Osteoblast (primary cell): ENCODE results near the gene FRMD3. TPM values are rescaled to one million over a fixed set of nuclear protein-coding genes. Genes with fewer than 3 reads are reported as not detected.

Experiments
- DNase-seq: peaks from one replicate; pipeline ENCODE4 v3.0.0; 2011; ENCODE audit warnings: low spot score, mixed read lengths; ENCODE audit not compliant: insufficient read length; ENCODE audit errors: missing footprints
- H2AFZ ChIP-seq: 2 replicates; pipeline ENCODE4 v1.6.0; 2011; ENCODE audit warnings: mild to moderate bottlenecking, low read length
- H3K27ac ChIP-seq: 2 replicates; pipeline ENCODE4 v1.5.1; 2011; ENCODE audit warnings: mild to moderate bottlenecking, low read depth, low read length, moderate library complexity
- H3K27me3 ChIP-seq: 2 replicates; pipeline ENCODE4 v1.6.0; 2012; ENCODE audit warnings: mild to moderate bottlenecking, control low read depth, inconsistent platforms, low read length, moderate library complexity; ENCODE audit not compliant: insufficient read depth
- H3K36me3 ChIP-seq: 2 replicates; pipeline ENCODE4 v1.5.1; 2011; ENCODE audit warnings: mild to moderate bottlenecking, low read length, control low read depth, moderate library complexity; ENCODE audit not compliant: insufficient read depth
- H3K4me1 ChIP-seq: 2 replicates; pipeline ENCODE4 v1.5.1; 2011; ENCODE audit warnings: mild to moderate bottlenecking, low read length, control low read depth, moderate library complexity; ENCODE audit not compliant: insufficient read depth
- H3K4me2 ChIP-seq: 2 replicates; pipeline ENCODE4 v1.6.0; 2011; ENCODE audit warnings: mild to moderate bottlenecking, low read length; ENCODE audit not compliant: insufficient read depth
- H3K4me3 ChIP-seq: fragments of 200-600 bp; sonication (generic); 3 replicates; pipeline ENCODE4 v1.5.1; 2012; ENCODE audit warnings: mild to moderate bottlenecking, low read length, inconsistent platforms; ENCODE audit not compliant: insufficient read depth
- H3K79me2 ChIP-seq: 2 replicates; pipeline ENCODE4 v1.6.0; 2012; ENCODE audit warnings: mild to moderate bottlenecking, low read length, control low read depth, inconsistent platforms; ENCODE audit not compliant: insufficient read depth
- H3K9me3 ChIP-seq: 2 replicates; pipeline ENCODE4 v1.5.1; 2011; ENCODE audit warnings: low read depth, low read length, control low read depth
- H4K20me1 ChIP-seq: 2 replicates; pipeline ENCODE4 v1.6.0; 2012; ENCODE audit warnings: mild to moderate bottlenecking, low read length, control low read depth; ENCODE audit not compliant: insufficient read depth
- total RNA-seq: library from RNA; depleted of rRNA; stranded (reverse); fragments of >200 nt; gene quantifications from 2 replicates; pipeline ENCODE4 v1.2.3, GENCODE V29; 2012
- TF ChIP-seq, protein P1 (sequence below): IDR thresholded peaks from 2 replicates; pipeline ENCODE4 v1.5.1; 2011; ENCODE audit warnings: mild to moderate bottlenecking, low read depth, low read length, moderate library complexity; ENCODE audit errors: extremely low read depth

FRMD3 gene
- total RNA-seq, 1 donor, result 0.36 TPM

DNA sequence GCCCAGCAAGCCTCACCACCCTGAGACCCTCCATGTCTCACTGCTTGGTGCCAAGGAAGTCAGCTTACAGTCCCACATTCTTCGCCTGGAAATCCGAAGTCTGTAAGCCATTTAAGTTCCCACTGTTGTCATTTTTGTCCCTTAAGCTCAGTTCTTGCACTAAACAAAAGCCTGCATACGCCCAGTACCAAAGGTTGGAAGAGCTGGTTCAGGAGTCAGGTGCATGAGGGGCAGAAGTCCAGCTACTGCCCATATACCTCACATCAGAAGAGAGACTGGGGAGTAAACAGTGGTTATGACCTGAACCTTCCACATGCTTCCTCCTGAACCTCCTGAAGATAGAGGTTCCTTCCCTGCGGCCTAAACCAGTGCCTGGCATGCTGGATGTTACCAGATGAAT, 146.0 kb downstream of the FRMD3 start:
- Histone ChIP-seq H3K27me3 (no peaks in the 10 kb centered on the region), H2AFZ (no peak overlapping the region), H3K4me1 (no peaks in the 10 kb centered on the region), H3K9me3 (no peaks in the 10 kb centered on the region), H4K20me1 (no peaks in the 10 kb centered on the region), H3K27ac (no peak overlapping the region), H3K36me3 (no peaks in the 10 kb centered on the region), H3K4me2 (no peak overlapping the region), H3K79me2 (no peaks in the 10 kb centered on the region), H3K4me3 (no peak overlapping the region)
- DNase-seq, result no peak
- TF ChIP-seq, protein P1, sequence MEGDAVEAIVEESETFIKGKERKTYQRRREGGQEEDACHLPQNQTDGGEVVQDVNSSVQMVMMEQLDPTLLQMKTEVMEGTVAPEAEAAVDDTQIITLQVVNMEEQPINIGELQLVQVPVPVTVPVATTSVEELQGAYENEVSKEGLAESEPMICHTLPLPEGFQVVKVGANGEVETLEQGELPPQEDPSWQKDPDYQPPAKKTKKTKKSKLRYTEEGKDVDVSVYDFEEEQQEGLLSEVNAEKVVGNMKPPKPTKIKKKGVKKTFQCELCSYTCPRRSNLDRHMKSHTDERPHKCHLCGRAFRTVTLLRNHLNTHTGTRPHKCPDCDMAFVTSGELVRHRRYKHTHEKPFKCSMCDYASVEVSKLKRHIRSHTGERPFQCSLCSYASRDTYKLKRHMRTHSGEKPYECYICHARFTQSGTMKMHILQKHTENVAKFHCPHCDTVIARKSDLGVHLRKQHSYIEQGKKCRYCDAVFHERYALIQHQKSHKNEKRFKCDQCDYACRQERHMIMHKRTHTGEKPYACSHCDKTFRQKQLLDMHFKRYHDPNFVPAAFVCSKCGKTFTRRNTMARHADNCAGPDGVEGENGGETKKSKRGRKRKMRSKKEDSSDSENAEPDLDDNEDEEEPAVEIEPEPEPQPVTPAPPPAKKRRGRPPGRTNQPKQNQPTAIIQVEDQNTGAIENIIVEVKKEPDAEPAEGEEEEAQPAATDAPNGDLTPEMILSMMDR, result no peak

DNA sequence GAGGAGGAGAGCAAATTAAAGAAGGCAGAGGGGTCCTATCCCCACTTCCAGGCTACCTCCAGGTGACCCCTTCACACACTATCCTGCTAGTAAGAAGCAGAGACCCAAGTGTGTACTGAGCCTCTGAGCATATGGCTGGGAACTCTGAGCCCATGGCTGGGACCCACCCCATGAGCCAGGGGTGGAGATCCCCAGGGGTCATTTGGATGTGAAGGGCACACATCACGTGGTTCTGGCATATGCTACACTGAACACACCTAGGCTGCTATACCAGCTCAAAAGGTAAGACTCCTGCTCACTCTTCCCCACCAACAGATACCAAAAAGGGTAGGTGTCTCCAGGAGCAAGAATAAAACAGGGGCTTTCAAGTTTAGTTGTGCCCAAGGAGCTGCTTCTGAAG, 149.9 kb downstream of the FRMD3 start:
- Histone ChIP-seq H4K20me1 (no peaks in the 10 kb centered on the region), H3K27me3 (no peaks in the 10 kb centered on the region), H3K9me3 (no peaks in the 10 kb centered on the region), H2AFZ (no peak overlapping the region), H3K27ac (no peak overlapping the region), H3K36me3 (no peaks in the 10 kb centered on the region), H3K4me1 (no peaks in the 10 kb centered on the region), H3K79me2 (no peaks in the 10 kb centered on the region), H3K4me3 (no peak overlapping the region), H3K4me2 (no peak overlapping the region)
- no peak for DNase-seq
- TF ChIP-seq, protein P1, result no peak

DNA sequence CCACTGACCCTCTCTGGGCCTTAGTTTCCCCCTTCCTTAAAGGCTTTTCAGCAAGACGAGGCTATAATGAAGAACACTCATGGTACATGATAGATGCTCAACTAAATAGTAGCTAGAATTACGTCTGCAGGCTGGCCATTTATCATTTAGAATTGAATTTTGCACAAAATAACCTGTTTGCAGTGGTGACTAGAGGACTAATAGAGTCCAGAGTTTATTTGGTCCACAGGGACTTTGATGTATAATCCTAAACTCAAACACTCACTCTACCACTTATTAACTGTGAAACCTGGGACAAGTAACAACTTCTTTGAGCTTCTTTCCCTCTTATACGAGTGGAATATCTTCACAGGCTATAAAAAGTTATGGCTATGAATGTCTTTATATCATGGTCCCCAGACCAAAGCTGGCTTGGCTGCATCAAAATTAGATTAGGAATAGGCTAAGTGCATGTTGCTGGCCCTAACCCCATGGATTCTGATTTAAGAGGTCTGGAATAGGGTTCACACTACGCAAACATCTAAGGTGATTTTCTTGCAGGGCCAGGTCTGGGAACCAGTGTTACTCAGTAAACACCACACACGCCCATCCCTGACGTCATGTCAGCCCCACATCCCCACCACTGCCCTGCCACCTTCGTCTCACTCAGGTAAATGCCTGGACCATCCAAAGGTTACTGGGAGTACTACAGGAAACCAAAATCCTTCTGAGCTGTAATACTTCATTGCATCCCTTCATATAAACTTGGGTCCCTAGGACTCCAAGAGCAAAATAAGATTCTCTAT, 150.6 kb downstream of the FRMD3 start:
- no peaks in the 10 kb centered on the region for H3K27me3 ChIP-seq
- no peak overlapping the region for H3K4me2 ChIP-seq
- no peak for DNase-seq
- TF ChIP-seq, protein P1, result no peak
- H3K4me3 ChIP-seq, result no peak overlapping the region
- no peak overlapping the region for H2AFZ ChIP-seq
- H3K36me3 ChIP-seq, result no peaks in the 10 kb centered on the region
- no peaks in the 10 kb centered on the region for H4K20me1 ChIP-seq
- H3K27ac ChIP-seq, result no peak overlapping the region
- H3K9me3 ChIP-seq, result no peaks in the 10 kb centered on the region
- no peaks in the 10 kb centered on the region for H3K79me2 ChIP-seq
- no peaks in the 10 kb centered on the region for H3K4me1 ChIP-seq

DNA sequence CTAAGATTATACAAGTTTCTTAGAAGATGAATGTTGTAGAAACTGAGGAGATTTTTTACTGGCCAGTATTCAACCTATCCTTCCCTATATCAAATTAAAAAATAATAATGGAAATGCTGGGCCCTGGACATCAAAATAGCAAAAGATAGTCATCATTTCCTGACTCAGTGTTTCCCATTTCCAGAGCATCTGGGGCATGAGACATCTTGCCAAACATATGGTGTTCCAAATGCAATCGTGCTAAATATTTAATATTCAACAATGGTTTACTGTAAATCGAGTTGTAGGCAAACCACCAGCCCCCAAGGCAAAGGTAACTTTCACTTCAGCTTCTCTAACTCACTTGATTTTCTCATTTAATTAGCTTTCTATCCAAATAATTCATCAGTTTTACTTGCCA, 152.9 kb downstream of the FRMD3 start:
- no peak for DNase-seq

More for the DNA sequence above, 152.9 kb downstream of the FRMD3 start:
- H3K9me3 ChIP-seq, result no peaks in the 10 kb centered on the region
- no peaks in the 10 kb centered on the region for H3K36me3 ChIP-seq
- H2AFZ ChIP-seq, result no peak overlapping the region
- H3K27me3 ChIP-seq, result no peaks in the 10 kb centered on the region
- H3K4me3 ChIP-seq, result no peak overlapping the region
- no peak overlapping the region for H3K27ac ChIP-seq
- H3K79me2 ChIP-seq, result no peaks in the 10 kb centered on the region
- H4K20me1 ChIP-seq, result no peaks in the 10 kb centered on the region
- TF ChIP-seq, protein P1, result no peak
- H3K4me2 ChIP-seq, result no peak overlapping the region
- H3K4me1 ChIP-seq, result no peaks in the 10 kb centered on the region
